Vagina (tissue), 2 donors: ENCODE results near the gene GRK4. TPM values are rescaled to one million over a fixed set of nuclear protein-coding genes. Genes with fewer than 3 reads are reported as not detected.

ENCODE experiments used
- DNase-seq, 2 donors: peaks; one replicate each; pipeline ENCODE4 v3.0.0-alpha.2; 2017; ENCODE audit errors: extremely low spot score in 2 of 2
- H3K27ac ChIP-seq: fragments of 200-600 bp; sonication (generic); one replicate; pipeline ENCODE4 v1.5.1; 2019
- H3K27me3 ChIP-seq: fragments of 200-600 bp; sonication (generic); one replicate; pipeline ENCODE4 v1.5.1; 2019
- H3K36me3 ChIP-seq, 2 donors: fragments of 200-600 bp; sonication (generic); one replicate each; pipeline ENCODE4 v1.5.1; 2017 to 2019
- H3K4me1 ChIP-seq: fragments of 200-600 bp; sonication (generic); one replicate; pipeline ENCODE4 v1.5.1; 2019
- H3K4me3 ChIP-seq, 2 donors: fragments of 200-600 bp; sonication (generic); 1 replicate in 1 of 2; 2 replicates in 1 of 2; pipeline ENCODE4 v1.5.1; 2016 to 2019
- H3K9me3 ChIP-seq: fragments of 200-600 bp; sonication (generic); one replicate; pipeline ENCODE4 v1.5.1; 2019
- CTCF ChIP-seq, 3 experiments: fragments of 450-650 bp in 2 of 3; fragments of 200-600 bp in 1 of 3; sonication (generic) in 1 of 3; IDR thresholded peaks; one replicate each; pipeline ENCODE4 v1.5.1; 2017 to 2019; ENCODE audit warnings: antibody characterized with exemption in 3 of 3, mild to moderate bottlenecking in 2 of 3, moderate library complexity in 2 of 3
- POLR2A ChIP-seq, 2 donors: fragments of 450-650 bp; IDR thresholded peaks; one replicate each; pipeline ENCODE4 v1.6.1; 2017; ENCODE audit warnings: antibody characterized with exemption in 2 of 2, mild to moderate bottlenecking in 2 of 2, moderate library complexity in 2 of 2
- POLR2AphosphoS5 ChIP-seq, 2 donors: sonication (generic); formaldehyde crosslinking; IDR thresholded peaks; one replicate each; pipeline ENCODE4 v1.9.0; 2017; ENCODE audit warnings: antibody characterized with exemption in 2 of 2, mild to moderate bottlenecking in 2 of 2, low read depth in 1 of 2; ENCODE audit not compliant: insufficient read depth in 1 of 2
- intact Hi-C: fragments of 100-400 bp; cut with DNase I; formaldehyde crosslinking; loops from one replicate; pipeline ENCODE4 v1.15.1; 2023
- total RNA-seq: library from RNA; depleted of rRNA; stranded (reverse); fragments of >200 nt; gene quantifications from one replicate; pipeline ENCODE4 v1.2.3, GENCODE V29; 2016

The GRK4 gene
- total RNA-seq, 1 donor from 2014 or later: 2.7 TPM

DNA sequence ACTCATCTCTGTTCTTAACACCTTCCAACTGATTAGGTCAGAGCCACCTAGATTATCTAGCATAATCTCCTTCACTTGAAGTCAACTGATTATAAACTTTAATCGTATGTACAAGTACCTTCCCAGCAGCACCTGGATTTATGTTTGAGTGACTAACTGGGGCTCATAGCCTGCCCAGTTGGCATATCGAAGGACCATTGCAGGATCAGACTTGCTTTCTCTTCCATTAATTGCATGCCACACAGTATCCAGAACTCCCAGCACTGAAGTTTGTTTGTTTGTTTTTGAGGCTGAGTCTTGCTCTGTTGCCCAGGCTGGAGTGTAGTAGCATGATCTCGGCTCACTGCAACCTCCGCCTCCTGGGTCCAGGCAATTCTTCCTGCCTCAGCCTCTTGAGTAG lies 27.9 kb downstream of the GRK4 start:
- intact Hi-C loops: no loop called here
- Histone ChIP-seq H3K27me3 (no peaks in the 10 kb centered on the region), H3K9me3 (no peaks in the 10 kb centered on the region), H3K4me3 (no peak overlapping the region), H3K4me1 (no peaks in the 10 kb centered on the region), H3K27ac (no peak overlapping the region), H3K36me3 (no peaks in the 10 kb centered on the region)
- DNase-seq: no peak
- TF ChIP-seq POLR2A (IDR thresholded peaks at IDR 0.05) (no peak), CTCF (IDR thresholded peaks at IDR 0.05) (no peak), POLR2AphosphoS5 (IDR thresholded peaks at IDR 0.05; ENCODE audit: insufficient read depth in 1 of 2, low read depth in 1 of 2) (no peak)

- intact Hi-C loops: no loop called here
These were observed 31.5 kb downstream of the GRK4 start for GRCh38 chr4:2994917-2995316.

DNA sequence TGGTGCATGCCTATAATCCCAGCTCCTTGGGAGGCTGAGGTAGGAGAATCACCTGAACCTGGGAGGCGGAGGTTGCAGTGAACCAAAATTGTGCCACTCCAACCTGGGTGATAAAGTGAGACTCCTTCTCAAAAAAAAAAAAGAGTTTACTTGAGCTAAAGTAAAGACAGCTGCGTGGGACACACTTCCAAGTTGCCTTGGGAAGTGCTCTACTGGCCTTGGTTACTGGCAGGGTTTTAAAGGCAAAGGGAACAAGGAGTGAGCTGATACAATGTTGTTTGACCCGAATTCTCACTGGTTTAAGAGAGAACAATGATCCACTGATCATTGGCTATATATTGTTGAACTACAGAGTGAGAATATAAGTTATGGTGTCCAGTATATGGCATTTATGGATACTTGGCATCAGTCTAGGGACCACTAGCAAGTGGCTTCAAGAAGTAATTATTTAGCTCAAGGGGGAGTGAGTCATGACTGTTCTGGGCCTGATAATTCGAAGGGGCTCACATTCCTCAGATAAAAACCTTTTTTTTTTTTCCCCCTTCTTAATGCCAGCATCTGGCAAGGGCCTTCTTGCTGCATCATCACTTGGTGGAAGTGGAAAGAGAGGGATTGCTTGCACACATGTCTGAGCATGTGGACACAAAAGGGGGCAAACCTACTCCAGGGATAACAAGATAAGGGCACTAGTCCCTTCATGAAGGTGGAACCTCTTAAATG lies 32.3 kb downstream of the GRK4 start:
- no peaks in the 10 kb centered on the region for H3K4me1 ChIP-seq
- intact Hi-C loops: no loop called here
- no peak overlapping the region for H3K4me3 ChIP-seq
- no peak overlapping the region for H3K27ac ChIP-seq
- H3K36me3 ChIP-seq: no peaks in the 10 kb centered on the region
- H3K9me3 ChIP-seq: no peaks in the 10 kb centered on the region
- no peaks in the 10 kb centered on the region for H3K27me3 ChIP-seq
- TF ChIP-seq POLR2A (IDR thresholded peaks at IDR 0.05): no peak
- no peak for TF ChIP-seq CTCF (IDR thresholded peaks at IDR 0.05)
- no peak for TF ChIP-seq POLR2AphosphoS5 (IDR thresholded peaks at IDR 0.05; ENCODE audit: insufficient read depth in 1 of 2, low read depth in 1 of 2)
- DNase-seq: no peak

More at GRCh38 chr4:2994917-2995316, 31.5 kb downstream of the GRK4 start:
- TF ChIP-seq POLR2AphosphoS5 (IDR thresholded peaks at IDR 0.05; ENCODE audit: insufficient read depth in 1 of 2, low read depth in 1 of 2) (no peak), POLR2A (IDR thresholded peaks at IDR 0.05) (no peak)
- H3K27me3 ChIP-seq: no peaks in the 10 kb centered on the region
- H3K27ac ChIP-seq: no peak overlapping the region
- H3K4me1 ChIP-seq: no peaks in the 10 kb centered on the region
- H3K9me3 ChIP-seq: no peaks in the 10 kb centered on the region
- no peak for DNase-seq
- no peak overlapping the region for H3K4me3 ChIP-seq
- no peaks in the 10 kb centered on the region for H3K36me3 ChIP-seq

DNA sequence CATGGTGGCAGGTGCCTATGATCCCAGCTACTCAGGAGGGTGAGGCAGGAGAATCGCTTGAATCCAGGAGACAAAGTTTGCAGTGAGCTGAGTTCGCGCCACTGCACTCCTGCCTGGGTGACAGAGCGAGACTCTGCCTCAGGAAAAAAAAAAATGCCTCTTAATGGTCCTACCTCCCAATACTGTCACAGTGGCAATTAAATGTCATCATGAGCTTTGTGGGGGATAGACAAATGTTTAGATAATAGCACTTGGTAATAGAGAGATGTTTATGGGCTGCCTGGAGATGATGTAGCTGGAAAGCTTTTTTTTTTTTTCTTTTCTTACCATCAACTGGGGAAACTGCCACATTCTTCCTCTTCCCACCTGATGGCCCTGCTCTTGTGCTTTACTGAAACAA lies 33.0 kb downstream of the GRK4 start:
- Histone ChIP-seq H3K36me3 (no peaks in the 10 kb centered on the region), H3K27ac (no peak overlapping the region), H3K27me3 (no peaks in the 10 kb centered on the region), H3K4me1 (no peaks in the 10 kb centered on the region), H3K9me3 (no peaks in the 10 kb centered on the region), H3K4me3 (no peak overlapping the region)
- intact Hi-C loops: no loop called here
- DNase-seq: no peak
- no peak for TF ChIP-seq CTCF (IDR thresholded peaks at IDR 0.05)
- no peak for TF ChIP-seq POLR2AphosphoS5 (IDR thresholded peaks at IDR 0.05; ENCODE audit: insufficient read depth in 1 of 2, low read depth in 1 of 2)
- TF ChIP-seq POLR2A (IDR thresholded peaks at IDR 0.05): no peak

- no peak for DNase-seq
- peaks cover 15% of the 10 kb centered on the region for H3K4me1 ChIP-seq
- intact Hi-C loops: no loop called here
- no peak overlapping the region for H3K27ac ChIP-seq
- no peaks in the 10 kb centered on the region for H3K9me3 ChIP-seq
- H3K36me3 ChIP-seq: no peaks in the 10 kb centered on the region
- no peaks in the 10 kb centered on the region for H3K27me3 ChIP-seq
- no peak for TF ChIP-seq POLR2A (IDR thresholded peaks at IDR 0.05)
- no peak for TF ChIP-seq POLR2AphosphoS5 (IDR thresholded peaks at IDR 0.05; ENCODE audit: insufficient read depth in 1 of 2, low read depth in 1 of 2)
- TF ChIP-seq CTCF (IDR thresholded peaks at IDR 0.05): no peak
- H3K4me3 ChIP-seq: no peak overlapping the region
These were observed 44.4 kb downstream of the GRK4 start for GRCh38 chr4:3007724-3008123.
